HAP-1 (cell line): ENCODE results near the gene ZCCHC4.
"Not testable (repeated sequence)": the region's sequence is repeated elsewhere in the genome, so short reads cannot be mapped to it uniquely, and the experiment has no call there.

Source experiments
- DNase-seq, 2 experiments: peaks; one replicate each; pipeline ENCODE4 v3.0.0-alpha.2; 2016 to 2020; ENCODE audit warnings: low spot score in 2 of 2
- H3K27me3 ChIP-seq: fragments of 250-450 bp; sonication (Bioruptor Pico); 2 replicates; pipeline ENCODE4 v1.5.1; 2020; ENCODE audit warnings: low read depth, mild to moderate bottlenecking, moderate library complexity
- H3K36me3 ChIP-seq: fragments of 250-450 bp; sonication (Bioruptor Pico); replicated peaks from 2 replicates; pipeline ENCODE4 v1.5.1; 2020; ENCODE audit warnings: mild to moderate bottlenecking
- H3K4me1 ChIP-seq: fragments of 250-450 bp; sonication (Bioruptor Pico); 2 replicates; pipeline ENCODE4 v1.5.1; 2020; ENCODE audit warnings: mild to moderate bottlenecking
- H3K4me3 ChIP-seq: fragments of 250-450 bp; sonication (Bioruptor Pico); 2 replicates; pipeline ENCODE4 v1.5.1; 2020; ENCODE audit warnings: mild to moderate bottlenecking, moderate library complexity
- H3K9me3 ChIP-seq: fragments of 250-450 bp; sonication (Bioruptor Pico); 2 replicates; pipeline ENCODE4 v1.5.1; 2020; ENCODE audit warnings: mild to moderate bottlenecking, moderate library complexity
- in situ Hi-C: fragments of 300-500 bp; cut with MboI; formaldehyde crosslinking; loops from 3 replicates; pipeline ENCODE4 v1.14.3; 2020; ENCODE audit warnings: low sequenced_read_pairs, inconsistent platforms, mixed read lengths

ZCCHC4 gene

GRCh38 chr4:25307596-25307995, 5.0 kb upstream of the ZCCHC4 start:
- Histone ChIP-seq H3K9me3 (no peaks in the 10 kb centered on the region), H3K27me3 (no peaks in the 10 kb centered on the region), H3K4me1 (peaks cover 21% of the 10 kb centered on the region), H3K36me3 (no peaks in the 10 kb centered on the region), H3K4me3 (no peak overlapping the region)
- in situ Hi-C loops, result no loop called here
- no peak for DNase-seq

- Histone ChIP-seq H3K9me3 (no peaks in the 10 kb centered on the region), H3K4me3 (no peak overlapping the region), H3K36me3 (no peaks in the 10 kb centered on the region), H3K27me3 (no peaks in the 10 kb centered on the region), H3K4me1 (peaks cover 21% of the 10 kb centered on the region)
- in situ Hi-C loops, result no loop called here
- no peak for DNase-seq
Observed at GRCh38 chr4:25308306-25308705, 4.3 kb upstream of the ZCCHC4 start.

DNA sequence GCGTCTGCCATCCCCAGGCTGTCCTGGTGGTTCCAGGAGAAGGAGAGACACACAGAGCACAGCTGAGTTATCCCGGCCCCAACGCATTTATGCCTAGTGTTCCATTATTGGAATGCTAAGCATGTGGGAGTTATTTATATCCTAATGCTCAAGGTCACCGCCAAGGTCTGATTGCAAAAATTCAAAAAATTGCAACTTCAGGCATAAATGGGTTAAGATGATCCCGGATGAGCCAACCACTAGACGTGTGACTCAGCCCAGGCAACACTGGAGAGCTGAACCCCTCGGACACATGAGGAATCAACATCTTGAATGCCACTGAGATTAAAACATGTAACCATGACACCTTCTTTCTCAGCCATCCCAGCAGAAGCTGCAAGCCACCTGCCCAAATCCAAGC, 3.8 kb upstream of the ZCCHC4 start:
- Histone ChIP-seq H3K4me1 (peaks cover 21% of the 10 kb centered on the region), H3K36me3 (no peaks in the 10 kb centered on the region)
- in situ Hi-C loops, result no loop called here

DNA sequence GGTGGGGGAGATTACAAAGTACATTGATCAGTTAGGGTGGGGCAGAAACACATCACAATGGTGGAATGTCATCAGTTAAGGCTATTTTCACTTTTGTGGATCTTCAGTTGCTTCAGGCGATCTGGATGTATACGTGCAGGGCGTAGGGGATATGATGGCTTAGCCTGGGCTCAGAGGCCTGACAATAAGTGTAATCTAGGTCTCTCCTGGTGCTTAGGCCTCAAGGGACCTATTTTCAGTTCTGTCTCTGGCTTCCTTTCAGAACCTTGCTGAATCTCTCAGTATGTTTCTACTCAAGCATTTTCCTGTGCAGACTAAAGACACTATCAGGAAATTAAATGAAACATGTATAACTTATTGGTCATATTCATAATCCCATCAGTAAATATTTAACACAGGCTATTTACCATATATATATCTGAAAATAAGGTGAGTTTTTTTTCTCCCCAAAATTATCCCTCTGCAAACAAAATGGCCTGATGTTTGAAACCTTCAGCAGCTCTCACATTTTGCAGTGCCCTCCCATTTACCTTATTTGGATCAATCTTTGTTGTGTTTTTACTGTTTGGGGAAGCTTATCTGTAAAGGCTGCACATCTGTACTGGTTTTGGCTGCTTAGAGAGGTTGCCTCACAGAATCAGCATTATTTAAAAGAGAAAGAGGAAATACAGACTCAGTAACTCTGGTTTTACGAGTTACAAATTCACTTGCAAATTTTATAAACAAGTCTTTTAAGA, 2.3 kb upstream of the ZCCHC4 start:
- DNase-seq, result peak; percentile 62 to 76
- H3K9me3 ChIP-seq, result no peaks in the 10 kb centered on the region
- in situ Hi-C loops, result no loop called here
- no peaks in the 10 kb centered on the region for H3K27me3 ChIP-seq
- H3K4me1 ChIP-seq, result peaks cover 21% of the 10 kb centered on the region
- H3K36me3 ChIP-seq, result no peaks in the 10 kb centered on the region
- no peak overlapping the region for H3K4me3 ChIP-seq

More for the DNA sequence above, 3.8 kb upstream of the ZCCHC4 start:
- H3K4me3 ChIP-seq, result no peak overlapping the region
- DNase-seq, result no peak
- no peaks in the 10 kb centered on the region for H3K9me3 ChIP-seq
- no peaks in the 10 kb centered on the region for H3K27me3 ChIP-seq

DNA sequence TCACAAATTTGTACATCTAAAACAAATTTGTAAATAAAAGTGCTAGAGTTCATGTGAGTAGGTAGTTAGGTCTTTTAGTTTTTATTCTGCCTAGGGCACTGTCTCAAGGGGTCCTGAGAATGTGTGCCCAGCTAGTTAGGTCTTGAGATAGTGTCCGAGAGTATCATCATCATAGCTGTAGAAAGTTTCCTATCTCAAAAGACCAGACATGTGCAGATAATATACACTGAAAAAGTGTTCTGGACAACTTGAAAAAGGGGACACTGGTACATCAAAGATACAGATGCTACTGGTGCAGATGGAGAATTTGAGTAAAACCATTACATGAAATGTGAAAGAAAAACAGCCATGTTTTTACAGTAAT, 1.8 kb upstream of the ZCCHC4 start:
- peaks cover 21% of the 10 kb centered on the region for H3K4me1 ChIP-seq
- no peaks in the 10 kb centered on the region for H3K9me3 ChIP-seq
- no peak for DNase-seq
- no peak overlapping the region for H3K4me3 ChIP-seq
- in situ Hi-C loops, result no loop called here
- no peaks in the 10 kb centered on the region for H3K36me3 ChIP-seq
- no peaks in the 10 kb centered on the region for H3K27me3 ChIP-seq

GRCh38 chr4:25313201-25313895, 774 bp downstream of the ZCCHC4 start:
- Histone ChIP-seq H3K4me3 (peak overlapping the region; percentile 83), H3K27me3 (no peaks in the 10 kb centered on the region), H3K9me3 (no peaks in the 10 kb centered on the region), H3K36me3 (peaks cover 5% of the 10 kb centered on the region), H3K4me1 (peaks cover 21% of the 10 kb centered on the region)
- DNase-seq, result peak in 1 of 2 experiments; percentile 32
- in situ Hi-C loops, result no loop called here

GRCh38 chr4:25320336-25320735, 7.8 kb downstream of the ZCCHC4 start:
- H3K9me3 ChIP-seq, result no peaks in the 10 kb centered on the region
- H3K4me3 ChIP-seq, result no peak overlapping the region
- H3K27me3 ChIP-seq, result no peaks in the 10 kb centered on the region
- in situ Hi-C loops, result no loop called here
- no peaks in the 10 kb centered on the region for H3K4me1 ChIP-seq
- DNase-seq, result no peak
- peaks cover 5% of the 10 kb centered on the region for H3K36me3 ChIP-seq

GRCh38 chr4:25320773-25321172, 8.2 kb downstream of the ZCCHC4 start:
- no peak for DNase-seq
- Histone ChIP-seq H3K36me3 (peaks cover 5% of the 10 kb centered on the region), H3K9me3 (no peaks in the 10 kb centered on the region), H3K27me3 (no peaks in the 10 kb centered on the region), H3K4me3 (no peak overlapping the region), H3K4me1 (no peaks in the 10 kb centered on the region)
- in situ Hi-C loops, result no loop called here

DNA sequence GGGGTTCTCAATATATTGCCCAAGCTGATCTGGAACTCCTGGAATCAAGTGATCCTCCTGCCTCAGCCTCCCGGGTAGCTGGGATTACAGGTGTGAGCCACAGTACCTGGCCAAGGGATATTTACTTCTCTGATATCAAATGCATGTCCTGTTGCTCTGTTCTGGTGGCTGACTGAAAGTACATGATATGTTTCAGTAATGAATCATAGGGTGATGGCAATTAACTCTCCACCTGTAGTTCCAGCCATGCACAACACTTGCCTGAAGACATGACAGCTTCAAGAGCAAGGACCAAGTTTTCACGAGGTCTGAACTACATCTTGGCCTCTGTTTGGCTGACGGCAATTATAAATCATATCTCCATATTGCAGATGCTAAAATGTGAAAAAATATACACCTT, 9.1 kb downstream of the ZCCHC4 start:
- Histone ChIP-seq H3K4me1 (no peaks in the 10 kb centered on the region), H3K36me3 (no peaks in the 10 kb centered on the region; the same call in 1 of the 2 replicates)

GRCh38 chr4:25328463-25328862, 15.9 kb downstream of the ZCCHC4 start:
- H3K4me1 ChIP-seq, result not testable (repeated sequence)

More for the DNA sequence above, 9.1 kb downstream of the ZCCHC4 start:
- no peaks in the 10 kb centered on the region for H3K27me3 ChIP-seq
- no peak for DNase-seq
- in situ Hi-C loops, result no loop called here
- H3K9me3 ChIP-seq, result no peaks in the 10 kb centered on the region
- H3K4me3 ChIP-seq, result no peak overlapping the region

DNA sequence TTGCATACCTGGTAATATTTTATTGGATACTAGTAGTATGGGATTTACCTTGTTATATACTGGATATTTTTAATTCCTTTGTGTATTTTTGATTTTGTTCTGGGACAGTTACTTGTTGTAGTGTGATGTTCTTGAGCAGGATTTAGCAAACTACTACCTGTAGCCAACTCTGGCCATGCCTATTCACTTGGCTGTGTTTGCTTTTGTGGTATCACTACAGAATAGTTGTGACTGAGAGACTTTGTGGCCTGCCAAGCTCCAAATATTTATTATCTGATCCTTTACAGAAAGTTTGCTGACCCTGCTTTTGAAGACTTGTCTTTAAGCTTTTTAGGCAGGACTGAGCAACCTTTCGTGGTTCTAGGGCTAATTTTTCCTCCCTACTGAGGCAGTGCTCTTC, 17.8 kb downstream of the ZCCHC4 start:
- in situ Hi-C loops, result no loop called here
- Histone ChIP-seq H3K27me3 (no peaks in the 10 kb centered on the region), H3K36me3 (0 out of 2 replicates have a peak, but pooled peaks cover 4% of the 10 kb centered on the region)

More at GRCh38 chr4:25328463-25328862, 15.9 kb downstream of the ZCCHC4 start:
- H3K4me3 ChIP-seq, in situ Hi-C loops, H3K36me3 ChIP-seq, H3K9me3 ChIP-seq, DNase-seq, H3K27me3 ChIP-seq: not testable (repeated sequence)

GRCh38 chr4:25330905-25331808, 18.6 kb downstream of the ZCCHC4 start:
- DNase-seq, result no peak
- in situ Hi-C loops, result no loop called here
- H3K27me3 ChIP-seq, result no peaks in the 10 kb centered on the region
- no peaks in the 10 kb centered on the region for H3K9me3 ChIP-seq
- H3K36me3 ChIP-seq, result 0 out of 2 replicates have a peak, but pooled peaks cover 4% of the 10 kb centered on the region
- H3K4me3 ChIP-seq, result no peak overlapping the region
- no peaks in the 10 kb centered on the region for H3K4me1 ChIP-seq

More for the DNA sequence above, 17.8 kb downstream of the ZCCHC4 start:
- Histone ChIP-seq H3K9me3 (no peaks in the 10 kb centered on the region), H3K4me3 (no peak overlapping the region), H3K4me1 (no peaks in the 10 kb centered on the region)
- DNase-seq, result no peak

GRCh38 chr4:25343671-25344070, 31.1 kb downstream of the ZCCHC4 start:
- Histone ChIP-seq H3K9me3 (no peaks in the 10 kb centered on the region), H3K27me3 (no peaks in the 10 kb centered on the region), H3K4me3 (no peak overlapping the region), H3K36me3 (no peaks in the 10 kb centered on the region), H3K4me1 (peaks cover 4% of the 10 kb centered on the region; the same call in 1 of the 2 replicates)
- no peak for DNase-seq
- in situ Hi-C loops, result no loop called here
